A673 (cell line): Measurements from ENCODE around the gene SLC3A2.

Experiments
- CTCF ChIP-seq: fragments of 300-800, 200-600 bp; sonication (generic); conservative IDR thresholded peaks from 2 replicates; pipeline ENCODE4 v1.5.1; 2017; ENCODE audit warnings: low read depth, mild to moderate bottlenecking, antibody characterized with exemption, low read length, moderate library complexity, mixed read lengths
- EZH2 ChIP-seq: fragments of 200-600 bp; sonication (generic); IDR thresholded peaks from 2 replicates; pipeline ENCODE4 v1.6.1; 2017; ENCODE audit warnings: borderline replicate concordance, low read depth, mild to moderate bottlenecking, mixed read lengths, antibody characterized with exemption, low read length; ENCODE audit not compliant: poor library complexity, severe bottlenecking

- TF ChIP-seq CTCF (no peak), EZH2 (no peak)
Observed at GRCh38 chr11:62926680-62927455, 46.2 kb downstream of the SLC3A2 start.
